ENCODE data around the gene PIEZO1.

- TF ChIP-seq POLR2A (IDR thresholded peaks at IDR 0.05; ENCODE audit: low read length) (no peak), GATA1 (IDR thresholded peaks at IDR 0.05; ENCODE audit: low read depth, low read length) (no peak)
Measured at GRCh38 chr16:88726408-88726749, 58.6 kb downstream of the PIEZO1 start.
